GM06990 (cell line): ENCODE results near the gene FAM120A.

Experiments used
- DNase-seq: peaks from one replicate; pipeline ENCODE4 v3.0.0-alpha.2; 2011; ENCODE audit not compliant: insufficient read length; ENCODE audit errors: extremely low read depth
- H3K27me3 ChIP-seq: replicated peaks from 2 replicates; pipeline ENCODE4 v1.6.0; 2011; ENCODE audit warnings: low read length; ENCODE audit not compliant: control insufficient read depth, insufficient read depth
- H3K36me3 ChIP-seq: 2 replicates; pipeline ENCODE4 v1.5.1; 2011; ENCODE audit warnings: low read length; ENCODE audit not compliant: control insufficient read depth, insufficient read depth
- H3K4me3 ChIP-seq: replicated peaks from 2 replicates; pipeline ENCODE4 v1.5.1; 2011; ENCODE audit warnings: low read depth, mild to moderate bottlenecking, control low read depth, low read length
- CTCF ChIP-seq: IDR thresholded peaks from 2 replicates; pipeline ENCODE4 v1.5.1; 2011; ENCODE audit warnings: low read length, control low read depth, mild to moderate bottlenecking, inconsistent platforms; ENCODE audit not compliant: insufficient read depth, poor library complexity, severe bottlenecking

The FAM120A gene

GRCh38 chr9:93468763-93469456 is 17.4 kb downstream of the FAM120A start:
- Histone ChIP-seq H3K36me3 (peaks cover 2% of the 10 kb centered on the region; the same call in 1 of the 2 replicates), H3K4me3 (no peak overlapping the region), H3K27me3 (no peaks in the 10 kb centered on the region)
- no peak for TF ChIP-seq CTCF
- no peak for DNase-seq

GRCh38 chr9:93470391-93470790 is 18.9 kb downstream of the FAM120A start:
- H3K4me3 ChIP-seq: no peak overlapping the region
- no peak for TF ChIP-seq CTCF
- DNase-seq: no peak

GRCh38 chr9:93471124-93471523 is 19.6 kb downstream of the FAM120A start:
- DNase-seq: no peak
- H3K27me3 ChIP-seq: no peaks in the 10 kb centered on the region
- peaks cover 2% of the 10 kb centered on the region; the same call in 1 of the 2 replicates for H3K36me3 ChIP-seq
- TF ChIP-seq CTCF: no peak
- H3K4me3 ChIP-seq: no peak overlapping the region

More at GRCh38 chr9:93470391-93470790, 18.9 kb downstream of the FAM120A start:
- H3K36me3 ChIP-seq: peaks cover 2% of the 10 kb centered on the region; the same call in 1 of the 2 replicates
- H3K27me3 ChIP-seq: no peaks in the 10 kb centered on the region

GRCh38 chr9:93473411-93473810 is 21.9 kb downstream of the FAM120A start:
- H3K36me3 ChIP-seq: peaks cover 3% of the 10 kb centered on the region

GRCh38 chr9:93475108-93475507 is 23.6 kb downstream of the FAM120A start:
- peaks cover 3% of the 10 kb centered on the region for H3K36me3 ChIP-seq
- TF ChIP-seq CTCF: no peak
- no peak for DNase-seq
- no peaks in the 10 kb centered on the region for H3K27me3 ChIP-seq
- H3K4me3 ChIP-seq: no peak overlapping the region

More at GRCh38 chr9:93473411-93473810, 21.9 kb downstream of the FAM120A start:
- DNase-seq: no peak
- TF ChIP-seq CTCF: no peak
- Histone ChIP-seq H3K4me3 (no peak overlapping the region), H3K27me3 (no peaks in the 10 kb centered on the region)

- Histone ChIP-seq H3K27me3 (no peaks in the 10 kb centered on the region), H3K36me3 (peaks cover 3% of the 10 kb centered on the region), H3K4me3 (no peak overlapping the region)
- DNase-seq: no peak
- TF ChIP-seq CTCF: no peak
Measured at GRCh38 chr9:93475856-93476255, 24.4 kb downstream of the FAM120A start.
